ACC112 (cell line): ENCODE data around the gene JAK2.
A peak's percentile ranks its signal among the peaks of the same experiment; 100 is the strongest.

Experiments used
- H2AFZ ChIP-seq: fragments of 200-600 bp; sonication (generic); one replicate; pipeline ENCODE4 v1.6.0; 2017; ENCODE audit warnings: antibody characterized with exemption, low read length; ENCODE audit not compliant: unreplicated experiment
- H3K27ac ChIP-seq: fragments of 200-600 bp; sonication (generic); 2 replicates; pipeline ENCODE4 v1.5.1; 2014; ENCODE audit warnings: low read depth, mild to moderate bottlenecking, antibody characterized with exemption, low read length, moderate library complexity
- H3K27me3 ChIP-seq: fragments of 200-600 bp; sonication (generic); 2 replicates; pipeline ENCODE4 v1.6.1; 2014; ENCODE audit warnings: mild to moderate bottlenecking, antibody characterized with exemption, low read length, moderate library complexity, mixed read lengths; ENCODE audit not compliant: insufficient read depth
- H3K36me3 ChIP-seq: fragments of 200-600 bp; sonication (generic); 2 replicates; pipeline ENCODE4 v1.6.1; 2016; ENCODE audit warnings: mild to moderate bottlenecking, antibody characterized with exemption, low read length, moderate library complexity, mixed read lengths; ENCODE audit not compliant: insufficient read depth
- H3K4me1 ChIP-seq: fragments of 200-600 bp; sonication (generic); one replicate; pipeline ENCODE4 v1.6.1; 2016; ENCODE audit warnings: low read length, mixed read lengths; ENCODE audit not compliant: insufficient read depth, unreplicated experiment, control insufficient read depth
- H3K4me3 ChIP-seq: fragments of 200-600 bp; sonication (generic); 2 replicates; pipeline ENCODE4 v1.5.1; 2014; ENCODE audit warnings: mild to moderate bottlenecking, low read depth, low read length
- H3K79me2 ChIP-seq: fragments of 200-600 bp; sonication (generic); one replicate; pipeline ENCODE4 v1.6.0; 2016; ENCODE audit warnings: low read length; ENCODE audit not compliant: control insufficient read depth, unreplicated experiment, insufficient read depth

JAK2 gene

DNA sequence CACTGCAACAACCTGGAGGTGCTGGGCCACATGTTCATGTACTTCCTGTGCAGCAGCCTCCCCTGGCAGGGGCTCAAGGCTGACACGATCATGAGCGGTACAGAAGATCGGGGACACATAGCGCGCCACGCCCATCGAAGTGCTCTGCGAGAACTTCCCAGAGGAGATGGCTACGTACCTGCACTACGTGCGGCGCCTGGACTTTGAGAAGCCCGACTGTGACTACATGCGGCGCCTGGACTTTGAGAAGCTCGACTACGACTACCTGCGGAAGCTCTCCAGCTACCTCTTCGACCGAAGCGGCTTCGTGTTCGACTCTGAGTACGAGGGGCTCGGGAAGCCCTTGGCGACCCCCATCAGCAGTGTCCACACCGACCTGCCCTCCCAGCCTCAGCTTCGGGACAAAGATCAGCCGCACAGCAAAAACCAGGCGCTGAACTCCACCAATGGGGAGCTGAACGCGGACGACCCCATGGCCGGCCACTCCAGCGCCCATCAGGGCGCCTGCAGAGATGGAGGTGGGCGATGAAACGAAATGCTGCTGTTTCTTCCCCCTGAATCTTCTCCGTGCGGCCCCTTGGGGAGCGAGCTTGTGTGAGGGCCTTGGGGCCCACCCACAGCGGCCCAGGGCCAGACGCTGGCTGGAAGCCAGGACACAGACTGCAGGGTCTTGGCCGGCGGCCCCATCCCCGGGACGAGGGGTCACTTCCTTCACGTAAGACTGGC lies 56.5 kb downstream of the JAK2 start:
- Histone ChIP-seq H2AFZ (no peak overlapping the region), H3K79me2 (no peaks in the 10 kb centered on the region), H3K4me1 (peaks cover 11% of the 10 kb centered on the region), H3K36me3 (peaks cover 35% of the 10 kb centered on the region), H3K4me3 (no peak overlapping the region), H3K27me3 (no peaks in the 10 kb centered on the region), H3K27ac (no peak overlapping the region)

DNA sequence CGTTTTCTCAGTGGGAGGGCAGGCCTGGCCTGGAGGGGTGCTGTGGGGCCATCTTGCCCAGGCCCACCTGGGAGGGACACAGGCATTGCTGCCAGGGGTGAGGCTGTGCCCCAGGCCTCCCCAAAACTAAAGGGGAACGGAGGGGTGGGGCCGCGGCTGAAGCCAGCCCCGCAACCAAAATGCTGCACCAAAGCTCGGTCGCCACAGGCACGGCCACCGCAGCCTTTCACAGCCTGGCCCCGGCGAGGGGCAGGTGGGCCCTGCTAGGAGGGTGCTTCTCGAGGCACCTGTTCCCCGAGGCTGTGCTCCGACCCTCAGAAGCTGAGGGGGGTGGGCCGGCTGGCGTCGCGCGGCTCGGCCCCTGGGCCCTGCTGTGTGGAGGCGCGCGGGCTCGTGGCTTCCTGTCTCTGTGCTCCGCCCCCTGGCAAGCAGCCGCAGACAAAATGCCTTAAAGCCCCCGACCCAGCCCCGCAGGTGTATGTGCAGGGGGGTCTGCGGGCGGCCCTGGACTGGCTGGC lies 57.6 kb downstream of the JAK2 start:
- H3K79me2 ChIP-seq, result no peaks in the 10 kb centered on the region
- H3K27ac ChIP-seq, result no peak overlapping the region
- H3K36me3 ChIP-seq, result peaks cover 35% of the 10 kb centered on the region
- H3K4me1 ChIP-seq, result peaks cover 11% of the 10 kb centered on the region
- no peaks in the 10 kb centered on the region for H3K27me3 ChIP-seq
- H2AFZ ChIP-seq, result no peak overlapping the region
- H3K4me3 ChIP-seq, result no peak overlapping the region

DNA sequence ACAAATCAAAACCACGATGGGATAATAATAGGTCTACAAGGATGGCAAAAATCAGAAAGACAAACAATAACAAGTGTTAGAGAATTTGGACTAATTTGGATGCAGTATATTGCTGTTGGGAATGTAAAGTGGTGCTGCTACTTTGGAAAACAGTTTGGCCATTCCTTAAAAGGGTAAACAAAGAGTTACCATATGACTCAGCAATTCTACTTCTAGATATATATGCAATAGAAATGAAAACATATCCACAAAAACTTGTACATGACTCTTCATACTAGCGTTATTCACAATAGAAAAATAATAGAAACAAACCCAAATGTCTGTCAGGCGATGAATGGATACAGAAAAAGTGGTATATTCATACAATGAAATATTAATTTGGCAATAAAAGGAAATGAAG lies 58.3 kb downstream of the JAK2 start:
- H3K79me2 ChIP-seq, result no peaks in the 10 kb centered on the region
- H3K36me3 ChIP-seq, result peaks cover 35% of the 10 kb centered on the region
- peak overlapping the region; percentile 33 for H3K27ac ChIP-seq
- no peak overlapping the region for H2AFZ ChIP-seq
- H3K4me3 ChIP-seq, result no peak overlapping the region
- H3K27me3 ChIP-seq, result no peaks in the 10 kb centered on the region
- H3K4me1 ChIP-seq, result peaks cover 11% of the 10 kb centered on the region

DNA sequence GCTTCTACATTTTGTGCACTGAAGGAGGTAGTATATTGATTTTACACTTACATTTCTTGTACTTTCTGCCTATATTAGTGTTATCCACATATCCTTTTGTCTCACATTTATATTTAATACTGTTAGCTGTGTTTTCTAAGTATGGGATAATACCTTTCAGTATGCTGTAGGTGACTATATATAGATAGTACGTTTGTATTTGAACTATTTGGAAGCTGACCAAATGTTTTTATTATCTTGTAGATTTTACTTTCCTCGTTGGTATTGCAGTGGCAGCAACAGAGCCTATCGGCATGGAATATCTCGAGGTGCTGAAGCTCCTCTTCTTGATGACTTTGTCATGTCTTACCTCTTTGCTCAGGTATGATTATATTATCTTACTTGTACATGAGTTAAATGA lies 59.1 kb downstream of the JAK2 start:
- Histone ChIP-seq H3K27me3 (no peaks in the 10 kb centered on the region), H3K4me3 (no peak overlapping the region), H3K4me1 (peaks cover 11% of the 10 kb centered on the region), H3K27ac (no peak overlapping the region), H3K36me3 (peaks cover 35% of the 10 kb centered on the region), H2AFZ (no peak overlapping the region), H3K79me2 (no peaks in the 10 kb centered on the region)

DNA sequence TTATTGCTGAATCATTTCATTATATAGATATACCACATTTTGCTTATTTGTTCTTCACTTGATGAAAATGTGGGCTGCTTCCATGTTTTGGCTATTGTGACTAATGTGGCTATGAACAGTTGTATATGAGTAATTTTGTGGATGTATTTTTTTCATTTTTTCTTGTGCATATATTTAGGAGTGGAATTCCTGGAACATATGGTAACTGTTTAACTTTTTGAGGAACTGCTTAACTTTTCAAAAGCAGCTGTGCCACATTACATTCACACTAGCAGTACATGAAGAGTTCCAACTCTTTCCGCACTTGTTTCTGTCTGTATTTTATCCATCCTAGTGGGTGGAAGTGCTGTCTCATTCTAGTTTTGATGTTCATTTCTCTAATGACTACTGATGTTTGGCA lies 67.8 kb downstream of the JAK2 start:
- peaks cover 30% of the 10 kb centered on the region for H3K36me3 ChIP-seq
- no peaks in the 10 kb centered on the region for H3K4me1 ChIP-seq
- H3K4me3 ChIP-seq, result no peak overlapping the region
- no peaks in the 10 kb centered on the region for H3K27me3 ChIP-seq
- no peak overlapping the region for H2AFZ ChIP-seq
- no peak overlapping the region for H3K27ac ChIP-seq
- H3K79me2 ChIP-seq, result no peaks in the 10 kb centered on the region

DNA sequence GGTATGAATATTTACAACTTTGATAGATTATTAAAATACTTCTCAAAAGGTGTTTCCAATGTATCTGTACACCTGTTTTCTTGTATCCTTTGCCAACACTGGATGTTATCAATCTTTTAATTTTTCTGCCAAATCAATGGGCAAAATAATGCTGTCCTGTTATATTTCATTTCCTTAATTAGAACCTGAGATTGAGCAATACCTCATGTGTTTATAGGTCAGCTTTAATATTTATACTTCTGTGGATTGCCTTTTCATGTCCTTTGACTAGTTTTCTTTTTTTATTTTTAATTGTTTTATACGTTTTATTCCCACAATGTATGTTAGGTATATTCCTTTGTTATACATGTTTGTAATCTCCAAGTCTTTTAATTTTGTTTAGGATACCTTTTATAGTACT lies 77.6 kb downstream of the JAK2 start:
- H3K4me1 ChIP-seq, result no peaks in the 10 kb centered on the region
- H2AFZ ChIP-seq, result no peak overlapping the region
- no peak overlapping the region for H3K27ac ChIP-seq
- peaks cover 18% of the 10 kb centered on the region for H3K36me3 ChIP-seq
- no peaks in the 10 kb centered on the region for H3K27me3 ChIP-seq
- no peaks in the 10 kb centered on the region for H3K79me2 ChIP-seq
- H3K4me3 ChIP-seq, result no peak overlapping the region

DNA sequence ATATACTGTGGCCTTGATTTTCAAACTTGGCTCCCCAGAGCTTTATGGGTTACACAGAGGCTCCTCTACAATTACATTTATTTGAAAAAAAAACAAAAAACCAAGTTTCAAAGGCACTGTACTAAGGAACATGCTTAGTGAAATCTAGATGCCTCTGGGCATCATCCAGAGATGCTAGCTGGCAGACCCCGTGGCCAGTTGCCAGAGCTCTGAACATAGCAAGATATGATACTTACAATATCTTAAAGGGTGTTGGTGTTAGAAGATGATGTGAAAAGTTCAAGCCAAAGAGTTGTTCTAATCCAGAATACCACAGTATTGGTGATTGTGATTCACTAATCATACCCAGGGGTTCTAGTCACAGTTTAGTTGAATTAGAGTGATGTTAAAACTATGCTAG lies 87.8 kb downstream of the JAK2 start:
- peaks cover 23% of the 10 kb centered on the region; the same call in 1 of the 2 replicates for H3K36me3 ChIP-seq
- H3K4me1 ChIP-seq, result no peaks in the 10 kb centered on the region
- no peak overlapping the region for H2AFZ ChIP-seq
- H3K79me2 ChIP-seq, result no peaks in the 10 kb centered on the region
- no peak overlapping the region for H3K4me3 ChIP-seq
- no peak overlapping the region for H3K27ac ChIP-seq
- H3K27me3 ChIP-seq, result no peaks in the 10 kb centered on the region

DNA sequence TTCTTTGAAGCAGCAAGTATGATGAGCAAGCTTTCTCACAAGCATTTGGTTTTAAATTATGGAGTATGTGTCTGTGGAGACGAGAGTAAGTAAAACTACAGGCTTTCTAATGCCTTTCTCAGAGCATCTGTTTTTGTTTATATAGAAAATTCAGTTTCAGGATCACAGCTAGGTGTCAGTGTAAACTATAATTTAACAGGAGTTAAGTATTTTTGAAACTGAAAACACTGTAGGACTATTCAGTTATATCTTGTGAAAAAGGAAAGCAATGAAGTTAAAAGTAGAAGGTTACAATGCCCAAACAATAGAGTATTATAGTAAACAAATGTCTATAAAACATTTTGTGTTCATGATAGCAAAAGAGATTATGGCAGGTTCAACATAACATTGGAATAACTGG lies 88.6 kb downstream of the JAK2 start:
- no peak overlapping the region for H3K27ac ChIP-seq
- H2AFZ ChIP-seq, result no peak overlapping the region
- peaks cover 23% of the 10 kb centered on the region; the same call in 1 of the 2 replicates for H3K36me3 ChIP-seq
- H3K79me2 ChIP-seq, result no peaks in the 10 kb centered on the region
- no peaks in the 10 kb centered on the region for H3K27me3 ChIP-seq
- no peak overlapping the region for H3K4me3 ChIP-seq
- H3K4me1 ChIP-seq, result no peaks in the 10 kb centered on the region

DNA sequence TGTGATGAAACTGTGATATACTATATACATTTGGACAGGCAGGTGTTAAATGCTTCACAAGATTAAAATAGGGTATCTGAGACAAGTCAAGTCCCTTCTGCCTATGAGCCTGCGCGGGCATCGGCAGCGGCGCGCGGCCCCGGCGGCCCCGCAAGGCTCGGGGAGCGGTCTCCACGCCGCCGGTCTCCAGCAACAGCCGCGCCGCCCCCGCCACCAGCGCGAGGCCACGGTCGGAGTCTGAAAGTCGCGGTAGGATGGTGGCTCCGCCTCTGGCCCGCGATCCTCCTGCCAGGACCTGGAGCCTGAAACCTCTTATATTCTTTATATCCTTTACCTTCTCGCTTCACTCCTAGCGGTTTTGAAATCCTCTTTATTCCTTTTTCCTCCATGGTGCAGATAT lies 100.9 kb downstream of the JAK2 start:
- Histone ChIP-seq H3K36me3 (peaks cover 49% of the 10 kb centered on the region), H3K4me1 (no peaks in the 10 kb centered on the region)

DNA sequence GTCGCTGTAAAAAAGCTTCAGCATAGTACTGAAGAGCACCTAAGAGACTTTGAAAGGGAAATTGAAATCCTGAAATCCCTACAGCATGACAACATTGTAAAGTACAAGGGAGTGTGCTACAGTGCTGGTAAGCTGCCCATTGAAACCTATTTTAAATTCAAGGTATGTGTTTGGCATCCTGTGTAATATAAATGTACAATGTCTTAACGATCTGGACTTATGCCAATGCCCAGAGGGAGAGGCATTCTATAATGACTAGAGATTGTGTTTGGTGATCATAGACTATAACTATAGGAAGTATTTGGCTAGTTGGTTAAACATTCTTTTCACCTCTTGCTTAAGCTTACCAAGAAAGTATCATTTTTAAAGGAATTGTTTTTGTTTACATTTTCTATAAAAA lies 104.7 kb downstream of the JAK2 start:
- no peaks in the 10 kb centered on the region for H3K27me3 ChIP-seq
- no peak overlapping the region for H3K4me3 ChIP-seq
- no peak overlapping the region for H3K27ac ChIP-seq
- no peaks in the 10 kb centered on the region for H3K4me1 ChIP-seq
- H3K79me2 ChIP-seq, result no peaks in the 10 kb centered on the region
- H2AFZ ChIP-seq, result no peak overlapping the region
- H3K36me3 ChIP-seq, result peaks cover 30% of the 10 kb centered on the region

More for the DNA sequence above, 100.9 kb downstream of the JAK2 start:
- Histone ChIP-seq H2AFZ (no peak overlapping the region), H3K27ac (no peak overlapping the region), H3K27me3 (no peaks in the 10 kb centered on the region), H3K79me2 (no peaks in the 10 kb centered on the region), H3K4me3 (no peak overlapping the region)

DNA sequence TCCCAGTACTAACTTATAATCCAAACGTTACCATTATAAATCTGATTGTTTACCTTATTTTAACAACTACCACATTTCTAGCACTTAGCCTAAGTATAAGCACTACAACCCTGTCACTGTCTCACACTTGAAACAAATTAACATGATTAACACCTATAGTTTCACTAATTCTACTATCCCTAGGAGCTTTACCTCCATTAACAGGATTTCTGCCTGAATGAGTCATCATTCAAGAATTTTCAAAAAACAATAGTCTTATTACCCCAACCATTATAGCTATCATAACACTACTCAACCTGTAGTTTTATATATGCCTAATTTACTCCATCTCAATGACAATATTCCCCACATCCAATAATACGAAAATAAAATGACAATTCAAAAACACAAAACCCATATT lies 110.7 kb downstream of the JAK2 start:
- H3K79me2 ChIP-seq, result no peaks in the 10 kb centered on the region
- no peaks in the 10 kb centered on the region for H3K27me3 ChIP-seq
- H3K4me1 ChIP-seq, result no peaks in the 10 kb centered on the region
- H3K27ac ChIP-seq, result no peak overlapping the region
- H3K36me3 ChIP-seq, result no peaks in the 10 kb centered on the region; the same call in none of the 2 replicates
- no peak overlapping the region for H3K4me3 ChIP-seq
- H2AFZ ChIP-seq, result no peak overlapping the region
